Prostate gland (tissue), 2 donors: Measurements from ENCODE around the gene DYNLRB1.

Experiments used
- CTCF ChIP-seq, 4 experiments: fragments of 200-600 bp in 2 of 4; fragments of 450-650 bp in 2 of 4; sonication (generic) in 2 of 4; IDR thresholded peaks; 1 replicate in 3 of 4; 2 replicates in 1 of 4; pipeline ENCODE4 v1.5.1; 2016 to 2019; ENCODE audit warnings: antibody characterized with exemption in 4 of 4, mild to moderate bottlenecking in 2 of 4, moderate library complexity in 2 of 4
- POLR2A ChIP-seq: fragments of 450-650 bp; IDR thresholded peaks from one replicate; pipeline ENCODE4 v1.6.1; 2016; ENCODE audit warnings: antibody characterized with exemption, mild to moderate bottlenecking

- no peak for TF ChIP-seq CTCF (IDR thresholded peaks at IDR 0.05)
- TF ChIP-seq POLR2A: no peak
Observed at GRCh38 chr20:34493646-34494045, 22.6 kb upstream of the DYNLRB1 start.
